ENCODE data around the gene KCTD7. TPM values are rescaled to one million over a fixed set of nuclear protein-coding genes. Genes with fewer than 3 reads are reported as not detected.

Gene KCTD7
- total and polyA plus RNA-seq, 10 of the 15 experiments (the other 5 are each of a cell fraction or from before 2014, with no cell fraction given), result 1.6 to 18.0 (median 9.4) TPM

DNA sequence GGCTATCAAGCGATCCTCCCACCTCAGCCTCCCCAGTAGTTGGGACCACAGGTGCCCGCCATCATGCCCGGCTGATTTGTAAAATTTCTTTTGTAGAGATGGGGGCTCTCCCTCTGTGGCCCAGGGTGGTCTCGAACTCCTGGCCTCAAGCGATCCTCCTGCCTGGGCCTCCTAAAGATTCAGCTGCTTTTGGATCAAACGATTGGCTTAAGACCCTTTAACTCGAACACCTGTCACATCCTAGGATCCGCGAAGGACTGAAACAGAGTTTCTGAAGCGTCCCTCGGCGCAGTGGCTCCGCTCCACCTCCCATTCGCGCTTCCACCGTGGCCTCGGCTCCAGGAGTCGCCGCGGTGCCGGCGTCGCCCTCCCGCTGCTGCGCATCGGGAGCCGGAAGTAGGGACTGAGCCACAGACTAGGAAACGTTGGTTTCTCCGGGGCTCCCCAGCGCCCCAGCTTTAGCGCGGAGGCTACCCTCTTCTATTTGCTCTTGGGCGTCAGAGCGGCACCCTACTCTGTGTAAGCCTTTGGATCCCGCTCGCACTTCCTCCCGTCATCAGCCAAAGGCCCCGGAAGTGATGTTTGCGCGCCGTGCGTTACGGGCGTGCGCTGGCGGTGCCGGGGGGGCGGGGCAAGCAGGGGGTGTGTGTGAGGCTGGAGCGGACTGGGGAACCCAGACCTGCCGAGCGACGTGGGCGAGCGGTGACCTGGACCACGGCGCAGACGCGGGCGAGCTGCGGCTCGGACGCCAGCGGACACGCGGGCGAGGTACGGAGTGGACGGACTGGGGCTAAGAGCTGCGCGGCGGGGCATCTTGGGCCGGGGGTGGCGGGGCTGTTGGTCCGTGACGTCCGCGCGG lies 53.0 kb downstream of the KCTD7 start (continued):
- TF ChIP-seq, protein P1, sequence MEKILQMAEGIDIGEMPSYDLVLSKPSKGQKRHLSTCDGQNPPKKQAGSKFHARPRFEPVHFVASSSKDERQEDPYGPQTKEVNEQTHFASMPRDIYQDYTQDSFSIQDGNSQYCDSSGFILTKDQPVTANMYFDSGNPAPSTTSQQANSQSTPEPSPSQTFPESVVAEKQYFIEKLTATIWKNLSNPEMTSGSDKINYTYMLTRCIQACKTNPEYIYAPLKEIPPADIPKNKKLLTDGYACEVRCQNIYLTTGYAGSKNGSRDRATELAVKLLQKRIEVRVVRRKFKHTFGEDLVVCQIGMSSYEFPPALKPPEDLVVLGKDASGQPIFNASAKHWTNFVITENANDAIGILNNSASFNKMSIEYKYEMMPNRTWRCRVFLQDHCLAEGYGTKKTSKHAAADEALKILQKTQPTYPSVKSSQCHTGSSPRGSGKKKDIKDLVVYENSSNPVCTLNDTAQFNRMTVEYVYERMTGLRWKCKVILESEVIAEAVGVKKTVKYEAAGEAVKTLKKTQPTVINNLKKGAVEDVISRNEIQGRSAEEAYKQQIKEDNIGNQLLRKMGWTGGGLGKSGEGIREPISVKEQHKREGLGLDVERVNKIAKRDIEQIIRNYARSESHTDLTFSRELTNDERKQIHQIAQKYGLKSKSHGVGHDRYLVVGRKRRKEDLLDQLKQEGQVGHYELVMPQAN (conservative IDR thresholded peaks at IDR 0.05), result peak; percentile 49
- TF ChIP-seq ZNF622 (IDR thresholded peaks at IDR 0.05) (no peak), PAX5 (IDR thresholded peaks at IDR 0.05; ENCODE audit: borderline replicate concordance, low read depth, low read length) (peak; percentile 56; the same call in 1 of the 2 replicates), MTA2 (IDR thresholded peaks at IDR 0.05; ENCODE audit: low read depth) (no peak), NFYB (IDR thresholded peaks at IDR 0.05; ENCODE audit: insufficient read depth, low read depth, low read length) (no peak), NR2C2 (IDR thresholded peaks at IDR 0.05; ENCODE audit: borderline replicate concordance, control insufficient read depth, insufficient read length, low read depth) (no peak), CHD1 (IDR thresholded peaks at IDR 0.05; ENCODE audit: low read depth, low read length) (no peak), SIX5 (IDR thresholded peaks at IDR 0.05; ENCODE audit: low read depth, low read length, severe bottlenecking) (peak; percentile 18)
- TF ChIP-seq, protein P2, sequence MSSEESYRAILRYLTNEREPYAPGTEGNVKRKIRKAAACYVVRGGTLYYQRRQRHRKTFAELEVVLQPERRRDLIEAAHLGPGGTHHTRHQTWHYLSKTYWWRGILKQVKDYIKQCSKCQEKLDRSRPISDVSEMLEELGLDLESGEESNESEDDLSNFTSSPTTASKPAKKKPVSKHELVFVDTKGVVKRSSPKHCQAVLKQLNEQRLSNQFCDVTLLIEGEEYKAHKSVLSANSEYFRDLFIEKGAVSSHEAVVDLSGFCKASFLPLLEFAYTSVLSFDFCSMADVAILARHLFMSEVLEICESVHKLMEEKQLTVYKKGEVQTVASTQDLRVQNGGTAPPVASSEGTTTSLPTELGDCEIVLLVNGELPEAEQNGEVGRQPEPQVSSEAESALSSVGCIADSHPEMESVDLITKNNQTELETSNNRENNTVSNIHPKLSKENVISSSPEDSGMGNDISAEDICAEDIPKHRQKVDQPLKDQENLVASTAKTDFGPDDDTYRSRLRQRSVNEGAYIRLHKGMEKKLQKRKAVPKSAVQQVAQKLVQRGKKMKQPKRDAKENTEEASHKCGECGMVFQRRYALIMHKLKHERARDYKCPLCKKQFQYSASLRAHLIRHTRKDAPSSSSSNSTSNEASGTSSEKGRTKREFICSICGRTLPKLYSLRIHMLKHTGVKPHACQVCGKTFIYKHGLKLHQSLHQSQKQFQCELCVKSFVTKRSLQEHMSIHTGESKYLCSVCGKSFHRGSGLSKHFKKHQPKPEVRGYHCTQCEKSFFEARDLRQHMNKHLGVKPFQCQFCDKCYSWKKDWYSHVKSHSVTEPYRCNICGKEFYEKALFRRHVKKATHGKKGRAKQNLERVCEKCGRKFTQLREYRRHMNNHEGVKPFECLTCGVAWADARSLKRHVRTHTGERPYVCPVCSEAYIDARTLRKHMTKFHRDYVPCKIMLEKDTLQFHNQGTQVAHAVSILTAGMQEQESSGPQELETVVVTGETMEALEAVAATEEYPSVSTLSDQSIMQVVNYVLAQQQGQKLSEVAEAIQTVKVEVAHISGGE (CRISPR knock-in tag; IDR thresholded peaks at IDR 0.05), result no peak
- TF ChIP-seq, protein P3, sequence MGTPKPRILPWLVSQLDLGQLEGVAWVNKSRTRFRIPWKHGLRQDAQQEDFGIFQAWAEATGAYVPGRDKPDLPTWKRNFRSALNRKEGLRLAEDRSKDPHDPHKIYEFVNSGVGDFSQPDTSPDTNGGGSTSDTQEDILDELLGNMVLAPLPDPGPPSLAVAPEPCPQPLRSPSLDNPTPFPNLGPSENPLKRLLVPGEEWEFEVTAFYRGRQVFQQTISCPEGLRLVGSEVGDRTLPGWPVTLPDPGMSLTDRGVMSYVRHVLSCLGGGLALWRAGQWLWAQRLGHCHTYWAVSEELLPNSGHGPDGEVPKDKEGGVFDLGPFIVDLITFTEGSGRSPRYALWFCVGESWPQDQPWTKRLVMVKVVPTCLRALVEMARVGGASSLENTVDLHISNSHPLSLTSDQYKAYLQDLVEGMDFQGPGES (IDR thresholded peaks at IDR 0.05), result no peak
